Osteocyte (in vitro differentiated cells): ENCODE results near the gene BMP7. TPM values are rescaled to one million over a fixed set of nuclear protein-coding genes. Genes with fewer than 3 reads are reported as not detected.

Experiments used
- DNase-seq: peaks from one replicate; pipeline ENCODE4 v3.0.0; 2021; ENCODE audit warnings: mixed read lengths; ENCODE audit not compliant: unreplicated experiment; ENCODE audit errors: extremely low spot score
- H3K27ac Mint-ChIP-seq: one replicate; pipeline ENCODE4 v1.8.0; 2021; ENCODE audit warnings: mild to moderate bottlenecking, mixed read lengths; ENCODE audit not compliant: unreplicated experiment
- H3K27me3 Mint-ChIP-seq: one replicate; pipeline ENCODE4 v1.8.0; 2021; ENCODE audit warnings: mixed read lengths; ENCODE audit not compliant: unreplicated experiment
- H3K36me3 Mint-ChIP-seq: one replicate; pipeline ENCODE4 v1.8.0; 2021; ENCODE audit warnings: mixed read lengths; ENCODE audit not compliant: unreplicated experiment
- H3K4me1 Mint-ChIP-seq: one replicate; pipeline ENCODE4 v1.8.0; 2021; ENCODE audit warnings: mixed read lengths; ENCODE audit not compliant: unreplicated experiment
- H3K4me3 Mint-ChIP-seq: one replicate; pipeline ENCODE4 v1.8.0; 2021; ENCODE audit warnings: mild to moderate bottlenecking, moderate library complexity, mixed read lengths; ENCODE audit not compliant: unreplicated experiment
- H3K9me3 Mint-ChIP-seq: one replicate; pipeline ENCODE4 v1.8.0; 2021; ENCODE audit warnings: mixed read lengths; ENCODE audit not compliant: unreplicated experiment
- CTCF ChIP-seq: fragments of 200-600 bp; sonication (generic); IDR thresholded peaks from 2 replicates; pipeline ENCODE4 v1.5.0; 2021; ENCODE audit warnings: antibody characterized with exemption, mild to moderate bottlenecking, moderate library complexity
- total RNA-seq: library from RNA; stranded (reverse); gene quantifications from 2 replicates; pipeline ENCODE4 v1.2.1, GENCODE V29; 2021

The BMP7 gene
- total RNA-seq, 1 donor from 2014 or later, result not detected

GRCh38 chr20:57236813-57237584 is 29.4 kb downstream of the BMP7 start:
- H3K9me3 Mint-ChIP-seq, result no peaks in the 10 kb centered on the region
- no peaks in the 10 kb centered on the region for H3K36me3 Mint-ChIP-seq
- TF ChIP-seq CTCF, result no peak
- H3K4me3 Mint-ChIP-seq, result no peak overlapping the region
- H3K27me3 Mint-ChIP-seq, result peaks cover 56% of the 10 kb centered on the region
- no peak overlapping the region for H3K27ac Mint-ChIP-seq
- no peaks in the 10 kb centered on the region for H3K4me1 Mint-ChIP-seq
- no peak for DNase-seq

GRCh38 chr20:57234556-57235251 is 31.7 kb downstream of the BMP7 start:
- H3K27ac Mint-ChIP-seq, result no peak overlapping the region
- no peak overlapping the region for H3K4me3 Mint-ChIP-seq
- no peaks in the 10 kb centered on the region for H3K9me3 Mint-ChIP-seq
- TF ChIP-seq CTCF, result no peak
- no peaks in the 10 kb centered on the region for H3K36me3 Mint-ChIP-seq
- DNase-seq, result no peak
- H3K27me3 Mint-ChIP-seq, result peaks cover 55% of the 10 kb centered on the region
- H3K4me1 Mint-ChIP-seq, result no peaks in the 10 kb centered on the region

DNA sequence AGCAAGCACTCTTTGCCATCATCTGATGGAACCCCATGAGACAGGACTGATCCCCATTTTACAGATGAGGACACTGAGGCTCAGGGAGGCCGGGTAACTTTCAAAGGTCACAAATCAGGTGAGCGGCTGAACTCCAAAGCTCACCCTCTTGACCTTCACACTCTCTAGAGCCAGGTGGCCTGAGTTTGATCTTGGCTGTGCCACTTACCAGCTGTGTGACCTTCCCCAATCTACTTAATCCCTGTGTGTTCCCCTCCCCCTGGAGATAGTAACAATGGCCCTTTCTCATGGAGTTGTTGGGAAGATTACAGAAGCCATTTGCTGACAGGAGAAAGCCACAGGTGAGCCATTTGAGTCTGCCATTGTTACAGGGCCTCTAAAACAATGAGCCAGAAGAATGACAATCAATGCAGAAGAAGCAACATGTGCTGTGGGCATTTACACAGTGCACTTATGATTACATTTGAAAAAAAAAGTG is 34.5 kb downstream of the BMP7 start:
- Mint-ChIP-seq H3K27me3 (peaks cover 48% of the 10 kb centered on the region), H3K9me3 (no peaks in the 10 kb centered on the region), H3K27ac (no peak overlapping the region), H3K4me1 (no peaks in the 10 kb centered on the region), H3K36me3 (no peaks in the 10 kb centered on the region), H3K4me3 (no peak overlapping the region)
- DNase-seq, result no peak
- no peak for TF ChIP-seq CTCF

- no peak overlapping the region for H3K4me3 Mint-ChIP-seq
- peaks cover 44% of the 10 kb centered on the region for H3K27me3 Mint-ChIP-seq
- H3K36me3 Mint-ChIP-seq, result no peaks in the 10 kb centered on the region
- H3K9me3 Mint-ChIP-seq, result no peaks in the 10 kb centered on the region
- no peaks in the 10 kb centered on the region for H3K4me1 Mint-ChIP-seq
- DNase-seq, result no peak
- no peak for TF ChIP-seq CTCF
- no peak overlapping the region for H3K27ac Mint-ChIP-seq
Measured at GRCh38 chr20:57231161-57231560, 35.3 kb downstream of the BMP7 start.

- H3K27me3 Mint-ChIP-seq, result peaks cover 34% of the 10 kb centered on the region
- H3K4me3 Mint-ChIP-seq, result no peak overlapping the region
- no peak for TF ChIP-seq CTCF
- no peaks in the 10 kb centered on the region for H3K9me3 Mint-ChIP-seq
- no peak overlapping the region for H3K27ac Mint-ChIP-seq
- H3K4me1 Mint-ChIP-seq, result no peaks in the 10 kb centered on the region
- no peak for DNase-seq
- H3K36me3 Mint-ChIP-seq, result no peaks in the 10 kb centered on the region
Measured at GRCh38 chr20:57230247-57230646, 36.2 kb downstream of the BMP7 start.
